Ishikawa (cell line): Measurements from ENCODE around the gene ACOXL.

ENCODE experiments used
- CEBPB ChIP-seq: IDR thresholded peaks from 2 replicates; pipeline ENCODE4 v1.6.1; 2012
- EGR1 ChIP-seq: IDR thresholded peaks from 2 replicates; pipeline ENCODE4 v1.6.1; 2012
- EP300 ChIP-seq: IDR thresholded peaks from 2 replicates; pipeline ENCODE4 v1.6.1; 2012; ENCODE audit warnings: borderline replicate concordance
- REST ChIP-seq: IDR thresholded peaks from 2 replicates; pipeline ENCODE4 v1.6.1; 2012; ENCODE audit warnings: low read depth, mild to moderate bottlenecking
- TAF1 ChIP-seq: IDR thresholded peaks from 2 replicates; pipeline ENCODE4 v1.6.1; 2012; ENCODE audit warnings: low read depth, mild to moderate bottlenecking
- TCF12 ChIP-seq: IDR thresholded peaks from 2 replicates; pipeline ENCODE4 v1.6.1; 2012; ENCODE audit warnings: low read depth
- YY1 ChIP-seq: IDR thresholded peaks from 2 replicates; pipeline ENCODE4 v1.6.1; 2012; ENCODE audit warnings: low read depth

- TF ChIP-seq EP300 (no peak), CEBPB (no peak), REST (no peak), EGR1 (no peak), TCF12 (no peak), TAF1 (no peak), YY1 (no peak)
These were observed 81.5 kb downstream of the ACOXL start for GRCh38 chr2:110813896-110814295.
